NCI-H2107 treated with DMSO at 0.1 percent for 48 hours (cell line): Measurements from ENCODE around the gene DPY30.
"Not testable (repeated sequence)": the region's sequence is repeated elsewhere in the genome, so short reads cannot be mapped to it uniquely, and the experiment has no call there.

Experiments used
- DNase-seq: peaks from one replicate; lab custom pipeline; 2025; ENCODE audit not compliant: unreplicated experiment; lab: John Stamatoyannopoulos, UW

Gene DPY30

DNA sequence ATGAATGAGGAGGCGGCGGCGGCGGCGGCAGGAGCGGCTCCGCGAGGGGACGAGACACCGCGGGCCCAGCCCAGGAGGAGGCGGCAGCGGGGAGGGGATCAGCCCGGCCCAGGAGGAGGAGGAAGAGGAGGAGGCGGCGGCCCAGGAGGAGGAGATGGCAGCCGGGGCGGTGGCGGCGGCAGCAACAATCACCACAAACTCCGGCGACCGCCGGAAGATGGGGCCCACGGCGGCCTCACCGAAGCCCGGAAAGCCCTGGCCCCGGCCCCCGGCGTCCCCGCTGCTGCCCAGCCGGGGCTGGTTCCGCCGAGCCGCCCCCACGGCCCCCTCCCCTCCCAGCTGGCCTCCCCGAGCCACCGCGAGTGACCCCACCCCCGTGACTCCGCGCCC is 29.3 kb downstream of the DPY30 start:
- not testable (repeated sequence) for DNase-seq

DNA sequence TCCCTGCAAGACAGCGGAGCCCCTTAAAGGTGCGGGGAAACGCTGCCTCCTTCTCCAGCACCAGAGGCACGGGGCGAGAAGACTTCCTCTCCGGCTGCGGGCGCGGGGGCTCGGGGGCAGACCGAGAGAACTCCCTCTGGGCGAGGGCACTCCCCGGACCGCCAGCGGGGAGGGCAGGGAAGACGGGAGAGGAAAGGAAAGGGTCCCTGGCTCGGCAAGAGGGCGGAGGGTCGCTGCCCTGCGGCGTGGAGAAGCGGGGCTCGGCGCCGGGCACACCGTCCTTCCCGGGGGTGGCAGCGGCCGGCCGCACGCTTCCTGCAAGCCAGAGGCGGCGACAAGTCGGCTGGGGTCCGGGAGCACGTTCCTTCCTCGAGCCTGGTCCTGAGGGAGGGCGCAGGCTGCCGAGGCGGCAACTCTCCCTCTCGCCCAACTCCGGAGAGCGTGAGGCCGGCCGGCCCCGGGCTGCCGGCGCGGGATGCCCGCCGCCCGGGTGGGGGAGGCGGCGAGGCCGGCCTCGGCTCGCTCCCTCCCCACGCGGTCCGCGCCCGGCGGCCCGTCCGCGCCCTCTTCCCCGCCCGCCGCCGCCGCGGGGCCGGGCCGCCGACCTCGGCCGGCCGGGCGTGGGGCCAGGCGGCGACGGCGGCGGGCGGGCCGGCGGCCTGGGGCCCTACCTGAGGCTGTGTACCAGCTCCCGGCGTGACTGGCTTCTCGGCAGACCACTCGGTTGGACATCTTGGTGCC is 29.9 kb downstream of the DPY30 start:
- no peak for DNase-seq

DNA sequence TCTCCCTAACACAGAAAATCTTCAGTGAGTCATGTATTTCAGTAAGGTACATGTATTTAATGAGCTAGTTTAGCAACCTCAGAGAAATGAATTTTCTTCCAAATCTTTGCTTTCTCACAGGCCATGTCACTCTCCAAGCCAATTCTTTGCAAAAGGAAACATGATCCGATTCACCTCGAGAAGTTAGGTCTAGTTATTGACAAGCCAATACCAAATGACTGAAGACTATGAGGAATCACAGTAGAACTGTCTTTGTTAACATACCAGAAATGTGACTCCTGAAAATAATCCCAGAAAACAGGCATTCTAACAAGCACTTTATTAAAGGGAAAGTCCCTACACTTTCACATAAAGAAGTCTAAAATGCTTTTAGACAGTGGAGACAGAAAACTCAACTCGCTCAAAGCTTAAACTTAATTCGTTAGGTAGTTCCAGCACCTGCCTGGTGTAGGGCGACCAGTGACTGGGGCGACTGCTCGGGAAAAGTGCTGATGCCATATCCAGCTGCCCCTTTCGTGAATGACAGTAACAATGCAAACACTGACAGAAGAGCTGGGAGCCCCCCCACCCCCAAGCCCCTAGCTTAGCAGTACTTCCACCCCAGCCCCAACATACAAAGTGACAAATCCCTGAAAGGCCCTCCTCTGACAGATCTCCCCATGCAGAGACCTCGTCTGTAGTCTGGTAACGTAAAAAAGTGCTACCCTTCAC is 30.6 kb downstream of the DPY30 start:
- peak; percentile 54 for DNase-seq

DNA sequence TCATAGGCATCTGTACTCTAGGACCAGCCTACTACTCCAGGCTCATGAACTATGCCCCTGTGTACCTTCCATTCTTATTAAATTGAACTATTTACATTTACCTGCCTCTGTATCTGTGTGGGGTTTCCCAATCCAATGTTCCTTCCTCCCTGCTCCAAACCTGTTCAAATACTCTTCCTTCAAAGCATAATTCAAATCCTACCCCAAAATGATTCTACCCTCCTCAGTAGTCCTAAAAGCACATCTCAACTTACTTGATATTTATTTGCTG is 32.5 kb downstream of the DPY30 start:
- DNase-seq: no peak

DNA sequence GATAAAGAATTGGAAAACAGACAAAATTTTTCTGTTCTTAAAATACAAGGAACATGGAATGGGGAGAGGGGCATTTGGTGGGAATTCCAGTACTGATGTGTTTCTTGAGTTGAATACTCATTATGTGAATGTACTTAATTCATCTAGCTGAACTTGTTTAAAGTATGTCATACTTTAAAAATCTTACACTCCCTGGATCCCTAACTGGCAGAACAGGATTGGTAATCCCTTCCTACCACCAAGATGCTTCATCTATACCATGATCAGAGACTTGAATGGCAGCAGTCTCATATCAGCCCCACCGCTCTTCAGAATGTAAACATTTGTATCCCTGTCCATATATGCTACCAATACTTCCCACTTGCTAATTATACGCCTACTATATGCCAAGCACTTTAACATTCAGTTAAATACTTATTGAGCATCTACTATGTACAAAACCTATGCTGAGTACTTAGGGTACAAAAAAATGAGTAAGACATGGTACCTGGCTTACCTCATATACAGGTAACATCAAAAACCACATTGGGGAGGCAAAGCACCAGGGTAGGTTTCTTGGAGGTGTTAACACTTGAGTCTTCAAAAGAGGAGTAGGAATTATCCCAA is 34.1 kb downstream of the DPY30 start:
- DNase-seq: no peak

DNA sequence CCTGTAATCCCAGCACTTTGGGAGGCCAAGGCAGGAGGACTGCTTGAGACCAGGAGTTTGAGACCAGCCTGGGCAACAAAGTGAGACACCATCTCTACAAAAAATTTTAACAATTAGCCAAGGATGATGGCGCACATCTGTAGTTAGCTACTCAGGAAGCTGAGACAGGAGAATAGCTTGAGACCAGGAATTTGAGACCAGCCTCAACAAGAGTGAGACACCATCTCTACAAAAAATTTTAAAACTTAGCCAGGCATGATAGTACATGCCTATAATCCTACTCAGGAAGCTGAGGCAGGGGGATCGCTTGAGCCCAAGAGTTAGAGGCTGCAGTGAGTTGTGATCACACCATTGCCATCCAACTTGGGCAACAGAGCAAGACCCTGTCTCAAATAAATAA is 35.8 kb downstream of the DPY30 start:
- no peak for DNase-seq

DNA sequence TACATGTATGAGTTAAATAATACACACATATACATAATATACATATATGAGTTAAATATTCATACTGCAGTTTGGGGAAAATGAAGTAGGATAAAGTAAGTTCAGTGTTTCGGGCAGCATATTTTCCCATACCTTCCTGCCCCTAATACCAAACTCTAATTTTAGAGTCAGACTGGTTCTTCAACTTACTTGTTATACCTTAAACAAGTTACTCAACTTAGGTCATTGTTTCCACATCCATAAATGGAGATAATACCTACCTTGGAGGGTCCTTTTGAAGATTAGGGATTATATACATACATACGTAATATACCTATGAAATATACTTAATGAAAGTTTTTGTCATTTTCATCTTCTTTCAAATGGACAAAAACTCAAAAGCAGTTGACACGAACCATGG is 37.2 kb downstream of the DPY30 start:
- no peak for DNase-seq

DNA sequence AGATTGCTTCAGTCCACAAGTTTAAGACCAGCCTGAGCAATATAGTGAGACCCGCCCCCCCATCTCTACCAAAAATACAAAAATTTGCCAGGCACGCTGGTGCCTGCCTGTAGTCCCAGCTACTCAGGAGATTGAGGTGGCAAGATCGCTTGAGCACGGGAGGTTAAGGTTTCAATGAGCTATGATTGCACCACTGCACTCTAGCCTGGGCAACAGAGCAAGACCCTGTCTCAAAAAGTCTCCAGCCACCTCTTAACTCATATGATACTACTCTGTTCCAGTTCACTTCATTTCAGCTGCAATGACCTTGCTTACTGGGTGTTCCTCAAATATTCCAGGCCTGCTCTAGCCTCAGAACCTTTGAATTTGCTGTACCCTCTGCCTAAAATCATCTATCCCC is 40.2 kb downstream of the DPY30 start:
- DNase-seq: no peak

DNA sequence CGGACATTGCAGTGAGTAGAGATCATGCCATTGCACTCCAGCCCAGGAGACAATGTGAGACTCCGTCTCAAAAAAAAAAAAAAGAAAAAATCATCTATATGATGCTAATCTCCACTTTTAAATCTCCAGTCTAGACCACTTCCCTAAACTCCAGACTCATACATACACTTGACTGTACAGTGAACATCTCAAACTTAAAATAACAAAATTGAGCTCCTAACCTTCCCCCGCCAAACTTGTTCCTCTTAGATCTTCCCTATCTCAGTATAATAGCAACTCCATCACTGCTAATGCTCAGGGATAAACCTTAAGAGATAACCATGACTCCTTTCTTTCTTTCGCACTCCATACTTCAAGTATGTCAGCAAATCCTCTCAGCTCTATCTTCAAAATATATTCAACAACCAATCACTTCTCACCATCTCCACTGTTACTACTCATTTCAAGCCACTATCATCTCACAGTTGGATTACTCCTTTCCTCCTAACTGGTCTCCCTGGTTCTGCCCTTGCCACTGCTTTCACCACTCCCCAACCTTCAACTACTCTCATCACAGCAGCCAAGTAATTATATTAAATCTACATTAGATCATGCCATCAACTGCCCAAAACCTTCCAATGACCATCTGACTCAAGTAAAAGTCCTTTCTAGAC is 40.7 kb downstream of the DPY30 start:
- no peak for DNase-seq

DNA sequence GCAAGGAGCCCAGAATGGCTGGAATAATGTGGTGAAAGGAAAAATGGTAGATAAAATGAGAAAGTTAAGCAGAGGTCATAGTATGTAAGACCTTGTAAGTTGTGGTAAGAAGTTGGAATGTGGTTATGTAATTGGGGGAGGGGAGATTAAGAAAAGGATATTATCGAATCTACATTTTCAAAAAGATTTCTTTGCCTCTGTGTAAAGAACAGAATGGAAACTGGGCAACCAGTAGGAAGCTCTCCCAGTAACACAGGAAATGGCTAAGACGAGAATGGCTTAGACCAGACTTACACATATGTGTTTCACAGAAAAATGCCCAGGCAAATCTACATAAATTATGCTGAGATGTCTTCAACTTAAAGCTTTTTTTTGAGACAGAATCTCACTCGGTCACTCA is 42.0 kb downstream of the DPY30 start:
- DNase-seq: no peak

DNA sequence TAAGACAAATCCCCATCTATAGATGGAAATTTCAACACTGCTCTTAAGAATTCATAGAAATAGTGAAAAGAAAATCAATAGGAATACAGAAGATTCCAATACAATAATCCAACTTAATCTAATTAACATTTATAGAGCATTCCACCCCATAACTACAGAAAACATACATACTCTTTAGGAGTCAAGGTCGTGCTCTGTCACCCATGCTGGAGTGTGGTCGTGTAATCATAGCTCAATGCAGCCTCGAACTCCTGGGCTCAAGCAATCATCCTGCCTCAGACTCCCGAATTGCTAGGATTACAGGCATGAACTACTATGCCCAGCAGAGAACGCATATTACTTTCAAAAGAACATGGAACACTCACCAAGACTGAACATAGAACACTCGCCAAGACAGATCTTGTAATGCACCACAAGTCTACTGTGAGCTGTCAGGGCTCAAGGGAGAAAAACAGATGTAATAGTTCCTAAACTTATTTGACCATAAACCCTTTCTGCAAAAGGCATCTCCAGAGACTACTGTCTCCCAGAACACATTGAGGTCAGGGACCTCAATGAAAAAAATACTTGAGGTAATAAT is 42.9 kb downstream of the DPY30 start:
- no peak for DNase-seq

DNA sequence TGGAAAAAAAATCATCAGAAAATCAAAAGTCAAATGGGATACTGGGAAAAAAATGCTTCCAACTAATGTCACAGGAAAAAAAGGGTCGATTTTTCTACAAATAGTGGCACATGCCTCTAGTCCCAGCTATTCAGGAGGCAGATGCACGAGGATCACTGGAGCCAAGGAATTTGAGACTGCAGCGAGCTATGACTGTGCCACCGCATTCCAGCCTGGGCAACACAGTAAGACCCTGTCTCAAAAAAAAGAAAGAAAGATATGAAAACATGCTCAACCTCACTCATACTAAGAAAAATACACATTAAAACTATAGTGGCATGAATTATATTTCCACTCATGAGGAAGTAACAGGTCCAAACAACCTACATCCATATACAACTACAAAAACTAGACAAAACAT is 46.7 kb downstream of the DPY30 start:
- no peak for DNase-seq

DNA sequence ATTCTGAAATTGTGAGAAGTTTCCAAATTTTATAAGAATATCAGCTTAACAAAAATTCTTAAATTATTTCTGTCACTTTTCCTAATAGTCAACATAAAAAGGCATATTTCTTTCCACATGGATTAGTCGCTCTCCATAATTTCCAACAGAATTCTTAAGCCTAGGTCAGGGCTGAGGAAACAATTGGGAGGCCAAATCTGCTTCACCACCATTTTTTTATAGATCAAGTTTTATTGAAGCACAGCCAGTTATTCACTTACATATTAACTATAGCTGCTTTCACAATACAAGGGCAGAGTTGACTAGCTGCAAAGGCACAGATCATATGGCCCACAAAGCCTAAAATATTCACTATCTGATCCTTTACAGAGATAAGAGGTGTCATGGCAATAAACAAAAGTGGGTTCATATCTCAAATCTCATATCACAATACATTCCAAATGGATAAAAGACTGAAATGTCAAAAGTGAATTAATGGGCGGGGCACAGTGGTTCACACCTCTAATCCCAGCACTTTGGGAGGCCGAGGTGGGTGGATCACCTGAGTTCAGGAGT is 47.5 kb downstream of the DPY30 start:
- DNase-seq: no peak

DNA sequence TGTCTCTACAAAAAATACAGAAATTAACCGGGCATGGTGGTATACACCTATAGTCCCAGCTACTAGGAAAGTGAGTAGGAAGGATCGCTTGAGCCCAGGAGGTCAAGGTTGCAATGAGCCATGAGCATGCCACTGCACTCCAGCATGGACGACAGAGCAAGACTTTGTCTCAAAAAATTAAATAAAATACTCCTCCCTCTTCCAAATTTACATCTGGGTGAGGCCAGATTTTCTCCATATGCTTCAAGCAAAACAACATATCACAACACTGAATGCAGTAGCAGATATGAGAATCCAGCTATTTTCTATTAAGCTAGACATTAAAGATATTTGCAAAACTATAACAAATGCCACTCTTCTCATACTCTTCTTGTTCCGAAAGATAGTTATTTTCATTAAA is 49.7 kb downstream of the DPY30 start:
- DNase-seq: no peak

DNA sequence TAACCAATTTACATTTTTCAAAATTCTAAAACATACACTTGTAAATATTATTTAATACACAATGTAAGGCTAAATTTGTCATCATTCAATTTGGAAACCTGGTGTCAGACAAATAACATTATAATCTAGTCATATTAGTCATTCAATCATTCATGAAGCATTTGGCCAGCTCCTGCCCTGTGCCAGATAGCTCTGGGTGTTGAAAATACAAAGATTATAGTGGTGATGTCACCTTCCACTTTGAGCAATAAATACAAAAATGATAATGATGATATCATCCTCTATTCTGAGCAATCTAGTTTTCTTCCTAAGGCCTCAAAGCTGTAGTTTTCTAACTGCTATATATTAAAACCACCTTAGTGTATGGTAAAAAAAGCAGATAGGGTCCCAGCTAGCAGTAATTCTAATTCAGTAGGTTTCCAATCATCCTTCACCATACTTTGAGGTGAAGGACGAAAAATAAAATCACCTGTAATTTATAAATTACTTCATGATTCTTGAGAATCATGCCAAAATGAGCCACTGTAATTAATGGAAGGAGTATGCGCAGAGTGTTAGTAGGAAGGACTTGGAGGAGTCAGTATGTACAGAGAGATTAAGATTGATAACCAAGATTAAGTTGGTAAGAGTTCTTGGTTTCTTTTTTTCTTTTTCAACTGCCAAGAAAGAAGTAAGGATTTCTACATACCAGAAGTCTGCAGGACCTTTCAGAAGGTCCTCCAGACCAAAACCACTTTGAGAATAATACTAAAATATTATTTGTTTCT is 52.0 kb downstream of the DPY30 start:
- no peak for DNase-seq

DNA sequence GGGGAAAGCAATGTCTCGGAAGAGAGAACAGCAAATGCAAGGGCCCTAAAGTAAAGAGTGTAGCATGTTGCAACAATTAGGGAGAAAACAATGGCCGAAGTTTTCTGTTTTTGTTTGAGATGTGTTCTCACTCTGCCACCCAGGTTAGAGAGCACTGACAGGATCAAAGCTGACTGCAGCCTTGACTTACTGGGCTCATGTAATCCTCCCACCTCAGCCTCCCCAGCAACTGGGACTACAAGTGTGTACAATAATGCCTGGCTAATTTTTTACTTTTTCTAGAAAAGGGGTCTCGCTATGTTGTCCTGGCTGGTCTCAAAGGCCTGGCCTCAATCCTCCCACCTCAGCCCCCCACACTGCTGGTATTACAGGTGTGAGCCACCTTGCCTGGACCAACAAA is 52.7 kb downstream of the DPY30 start:
- no peak for DNase-seq

DNA sequence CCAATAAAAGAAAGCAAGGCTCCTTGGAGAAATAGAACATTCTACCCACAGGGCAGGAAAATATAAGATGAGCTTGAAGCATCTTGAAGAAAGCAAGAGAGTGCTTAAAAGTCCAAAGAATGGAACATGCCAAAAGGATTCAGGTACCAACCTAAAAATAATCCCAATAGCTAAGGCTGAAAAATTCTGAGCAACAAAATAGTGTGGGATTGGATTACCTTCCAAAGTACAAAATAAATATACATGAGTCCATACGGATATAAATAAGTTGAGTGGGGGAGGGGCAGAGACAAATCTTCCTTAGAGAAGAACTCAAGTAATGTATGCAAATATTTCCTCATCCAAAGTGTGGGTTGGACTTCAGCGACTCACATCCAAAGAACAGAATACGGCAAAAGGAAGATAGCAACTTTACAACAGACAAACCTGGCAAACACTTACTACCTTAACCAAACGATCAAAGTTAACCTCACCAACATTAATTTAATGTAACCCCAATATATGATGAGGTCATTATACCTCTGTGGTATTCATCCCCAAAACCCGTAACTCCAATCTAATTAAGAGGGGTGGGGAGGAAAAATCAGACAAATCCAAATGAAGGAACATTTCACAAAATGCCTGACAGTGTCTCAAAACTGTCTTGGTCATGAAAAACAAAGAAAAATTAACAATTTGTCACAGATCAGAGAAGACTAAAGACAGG is 55.7 kb downstream of the DPY30 start:
- DNase-seq: no peak

DNA sequence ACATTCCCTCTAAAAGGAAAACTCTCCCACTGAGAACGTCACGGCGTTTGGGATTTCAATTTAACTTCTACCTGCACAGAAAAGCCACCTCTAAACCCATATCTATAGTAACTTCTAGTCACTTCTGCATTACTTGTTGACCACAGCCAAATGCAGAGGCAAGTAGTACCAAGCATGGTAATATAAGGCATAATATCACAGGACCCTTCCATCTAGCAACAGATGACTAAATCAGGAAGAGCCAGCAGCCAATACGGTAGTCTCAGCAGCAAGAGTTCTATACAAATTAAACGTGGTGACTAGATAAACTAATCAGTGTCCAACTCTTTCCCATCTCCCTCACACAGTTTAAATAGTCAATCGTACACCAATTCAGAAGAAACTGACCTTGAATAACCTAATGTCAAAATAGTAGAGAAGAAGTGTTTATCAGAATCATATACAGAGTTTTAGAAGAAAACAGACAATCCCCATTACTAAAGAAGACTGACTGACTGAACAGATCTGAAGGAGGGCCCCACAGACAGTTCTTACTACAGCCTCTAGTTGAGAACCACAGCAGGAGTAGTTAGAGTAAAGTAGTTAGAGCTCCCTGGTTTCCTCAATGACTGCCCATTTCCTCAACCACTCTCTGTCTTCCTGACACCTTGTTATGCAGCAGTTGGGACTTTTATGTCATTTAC is 58.8 kb downstream of the DPY30 start:
- no peak for DNase-seq

DNA sequence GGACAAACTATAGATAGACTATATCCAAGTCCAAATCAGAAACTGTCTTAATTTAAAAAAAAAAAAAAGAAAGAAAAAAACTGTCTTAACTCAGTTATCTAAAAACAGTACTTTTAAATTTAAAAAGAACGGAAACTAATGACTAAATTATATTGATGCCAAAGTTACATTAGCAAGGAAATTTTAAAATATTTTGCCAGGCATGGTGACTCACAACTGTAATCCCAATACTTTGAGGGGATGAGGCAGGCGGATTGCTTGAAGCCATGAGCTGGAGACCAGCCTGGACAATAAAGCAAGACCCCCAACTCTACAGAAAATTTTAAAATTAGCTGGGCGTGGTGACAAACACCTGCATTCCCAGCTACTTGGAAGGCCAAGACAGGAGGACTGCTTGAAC is 59.6 kb downstream of the DPY30 start:
- DNase-seq: no peak

DNA sequence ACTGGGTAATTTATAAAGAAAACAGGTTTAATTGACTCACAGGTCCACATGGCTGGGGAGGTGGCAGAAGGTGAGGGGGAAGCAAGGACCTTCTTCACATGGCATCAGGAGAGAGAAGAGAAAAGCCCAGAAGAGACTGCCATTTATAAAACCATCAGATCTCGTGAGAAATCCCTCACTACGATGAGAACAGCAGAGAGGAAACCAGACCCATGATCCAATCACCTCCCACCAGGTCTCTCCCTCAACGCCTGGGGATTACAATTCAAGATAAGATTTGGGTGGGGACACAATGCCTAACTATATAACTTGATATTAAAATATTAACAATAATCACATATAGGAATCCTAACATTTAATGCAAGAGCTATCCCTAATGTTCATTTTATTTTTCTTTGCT is 60.6 kb downstream of the DPY30 start:
- DNase-seq: no peak
